GM18498 (cell line): Measurements from ENCODE around the gene PDE2A.
"Not testable (repeated sequence)": the region's sequence is repeated elsewhere in the genome, so short reads cannot be mapped to it uniquely, and the experiment has no call there.

Source experiments
- ATAC-seq: cut with Tn5 transposase; IDR thresholded peaks from one replicate; pipeline ENCODE4 v1.9.1; 2021; ENCODE audit warnings: mild to moderate bottlenecking, moderate library complexity; ENCODE audit not compliant: unreplicated experiment

Gene PDE2A

DNA sequence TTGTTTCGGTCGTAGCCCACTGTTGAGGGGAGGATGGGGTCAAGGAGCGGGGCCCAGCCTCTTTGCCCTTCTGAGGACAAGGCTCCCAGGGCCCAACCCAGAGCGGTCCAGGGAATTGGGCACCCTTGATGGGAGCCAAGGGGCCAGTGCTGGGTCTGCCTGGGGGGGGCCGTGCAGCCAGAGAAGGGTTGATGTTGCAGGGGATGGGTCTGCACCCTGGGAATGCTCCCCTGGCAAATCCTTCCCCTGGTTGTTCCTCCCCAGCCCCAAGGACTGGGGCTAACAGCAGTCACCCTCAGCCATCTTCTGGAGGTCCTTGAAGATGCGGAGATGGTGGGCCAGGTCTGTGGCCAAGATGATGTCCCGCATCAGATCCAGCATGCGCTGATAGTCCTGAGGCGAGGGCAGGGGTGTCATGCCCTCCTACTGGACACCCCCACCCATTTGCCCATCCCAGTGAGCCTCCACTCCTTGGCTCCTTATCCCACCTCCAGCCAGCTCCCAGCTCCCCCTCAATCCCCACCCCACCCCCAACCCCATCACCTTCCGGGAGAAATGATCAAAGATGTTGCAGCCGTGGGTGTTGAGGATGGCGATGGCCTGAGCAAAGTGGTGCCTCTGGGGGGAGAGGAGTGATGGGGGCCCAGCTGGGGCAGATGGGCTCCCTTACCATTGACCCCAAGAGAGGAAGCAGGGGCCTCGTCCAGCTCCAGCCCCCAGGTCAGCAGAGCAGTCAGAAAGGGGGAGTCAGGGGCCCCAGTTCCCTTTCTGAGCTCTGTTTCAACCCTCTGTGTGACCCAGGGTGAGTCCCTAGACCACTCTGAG lies 95.0 kb downstream of the PDE2A start:
- no peak for ATAC-seq

DNA sequence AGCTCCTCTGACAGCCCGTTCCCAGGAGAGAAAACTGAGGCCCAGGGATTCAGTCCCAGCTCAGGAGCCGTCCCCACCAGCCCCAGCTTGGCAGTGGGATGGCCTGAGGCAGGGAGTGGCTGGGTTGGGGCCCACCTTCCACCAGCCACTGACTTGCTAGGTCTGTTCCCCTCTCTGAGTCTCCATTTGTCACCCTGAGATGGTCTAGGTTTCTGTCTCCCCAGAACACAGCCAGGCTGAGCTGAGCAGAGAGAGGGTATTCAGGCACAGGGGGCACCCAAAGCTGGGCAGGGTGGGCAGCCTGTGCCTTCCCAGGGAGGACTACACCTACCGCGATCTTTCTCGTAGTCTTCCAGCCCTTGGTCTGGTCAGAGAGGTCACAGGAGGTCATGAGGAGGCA lies 95.7 kb downstream of the PDE2A start:
- no peak for ATAC-seq

DNA sequence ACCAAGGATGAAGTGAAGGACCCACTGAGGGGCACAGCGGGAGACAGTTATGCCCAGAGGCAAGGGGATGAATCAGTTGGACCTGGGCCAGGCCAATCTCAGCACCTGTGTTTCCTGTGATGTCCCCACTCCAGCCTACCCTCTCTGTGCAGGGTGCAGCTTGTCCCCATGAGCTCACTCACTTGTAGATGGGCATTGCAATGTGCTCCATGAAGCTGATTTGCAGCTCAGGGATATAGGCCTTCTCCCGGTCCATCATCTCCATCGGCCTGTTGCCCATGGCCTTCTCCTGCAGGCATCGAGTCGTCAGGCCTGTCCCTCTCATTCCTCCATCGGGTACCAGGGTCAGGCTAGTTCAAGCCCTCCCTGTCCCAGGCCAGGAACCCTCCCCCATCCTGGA lies 96.2 kb downstream of the PDE2A start:
- ATAC-seq, result no peak

DNA sequence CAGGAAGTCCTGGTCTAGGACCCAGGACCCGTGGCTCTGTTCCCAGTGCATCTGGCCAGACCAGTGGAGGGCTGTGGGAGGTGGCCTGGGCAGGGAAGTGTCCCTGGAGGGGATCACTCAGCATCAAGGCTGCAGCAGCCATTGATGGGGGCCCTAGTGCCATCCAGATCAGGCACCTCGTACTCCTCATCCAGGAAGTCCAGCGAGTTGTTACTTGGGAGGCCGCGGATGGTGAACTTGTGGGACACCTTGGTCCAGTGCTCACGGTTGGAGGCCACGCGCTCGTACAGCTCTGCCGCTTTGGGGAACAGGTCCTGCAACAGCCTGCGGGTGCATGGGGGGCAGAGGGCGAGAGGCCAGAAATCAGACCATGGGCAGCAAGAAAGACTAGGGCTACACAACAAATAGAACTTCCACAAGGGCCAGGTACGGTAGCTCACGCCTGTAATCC lies 96.9 kb downstream of the PDE2A start:
- ATAC-seq, result no peak

DNA sequence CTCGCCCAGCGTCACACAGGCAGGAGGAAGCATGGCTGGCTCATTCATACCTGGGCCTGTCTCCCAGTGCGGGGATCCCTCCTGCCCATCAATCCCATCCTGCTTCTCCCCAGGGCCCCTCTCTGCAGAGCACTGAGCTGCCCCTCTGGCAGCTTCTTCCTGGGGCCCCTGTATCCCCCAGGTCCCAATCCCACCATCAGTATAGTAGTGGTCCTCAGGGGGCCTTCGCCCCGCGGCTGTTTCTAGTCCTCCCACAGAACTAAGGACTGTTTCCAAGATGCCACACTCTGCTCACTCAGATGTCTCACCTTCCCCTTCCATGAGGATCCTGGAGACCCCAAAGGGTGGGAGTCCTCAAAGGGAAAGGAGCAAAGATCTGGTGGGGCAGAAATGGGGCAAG lies 97.6 kb downstream of the PDE2A start:
- ATAC-seq, result no peak

DNA sequence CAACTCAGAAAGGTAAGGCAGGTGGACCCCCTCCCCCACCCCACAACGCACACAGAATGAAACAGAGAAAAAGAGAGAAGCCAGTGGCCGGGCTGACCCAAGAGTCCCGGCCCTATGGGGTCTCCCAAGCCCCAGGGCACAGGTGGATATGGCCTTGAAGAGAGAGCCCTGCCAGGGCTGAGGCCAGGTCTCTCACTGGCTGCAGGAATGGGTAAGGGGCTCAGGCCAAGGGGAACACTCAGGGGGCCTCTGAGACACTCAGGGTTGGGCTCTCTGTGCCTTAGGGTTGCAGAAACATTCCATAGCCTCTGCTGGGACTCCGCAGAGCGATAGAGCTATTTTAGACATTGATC lies 98.0 kb downstream of the PDE2A start:
- ATAC-seq, result no peak

DNA sequence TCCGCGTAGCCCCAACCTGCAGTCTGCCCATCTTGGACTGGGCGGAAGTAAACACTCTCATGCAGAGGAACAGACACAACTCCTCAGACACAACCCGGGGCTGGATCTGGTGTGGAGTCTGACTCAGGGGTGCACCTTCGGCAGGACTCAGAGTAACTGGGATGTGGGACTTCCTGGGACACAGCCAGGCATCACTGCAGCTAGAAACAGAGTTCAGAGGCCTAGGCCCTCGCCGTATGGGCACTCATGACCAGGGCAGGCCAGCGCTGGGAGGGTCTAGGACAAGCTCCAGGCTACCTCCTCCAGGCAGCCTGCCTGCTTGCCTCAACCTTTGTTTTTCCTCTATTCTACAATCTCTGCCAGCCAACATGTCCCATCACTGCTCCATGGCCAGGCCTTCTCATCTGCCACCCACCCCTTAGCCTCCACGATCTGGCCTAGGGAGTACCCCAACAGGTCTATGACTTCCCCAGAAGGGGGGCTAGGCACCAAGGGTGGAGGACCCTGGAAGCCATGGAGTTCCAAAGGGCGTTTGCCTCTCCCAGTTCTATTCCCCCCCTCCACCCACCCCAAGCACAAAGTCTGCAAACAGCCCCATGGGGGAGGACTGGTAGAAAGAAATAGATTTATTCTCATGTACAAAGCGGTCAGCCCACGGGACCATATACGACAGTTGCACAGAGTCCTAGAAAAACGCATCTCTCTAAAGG lies 98.5 kb downstream of the PDE2A start:
- no peak for ATAC-seq

DNA sequence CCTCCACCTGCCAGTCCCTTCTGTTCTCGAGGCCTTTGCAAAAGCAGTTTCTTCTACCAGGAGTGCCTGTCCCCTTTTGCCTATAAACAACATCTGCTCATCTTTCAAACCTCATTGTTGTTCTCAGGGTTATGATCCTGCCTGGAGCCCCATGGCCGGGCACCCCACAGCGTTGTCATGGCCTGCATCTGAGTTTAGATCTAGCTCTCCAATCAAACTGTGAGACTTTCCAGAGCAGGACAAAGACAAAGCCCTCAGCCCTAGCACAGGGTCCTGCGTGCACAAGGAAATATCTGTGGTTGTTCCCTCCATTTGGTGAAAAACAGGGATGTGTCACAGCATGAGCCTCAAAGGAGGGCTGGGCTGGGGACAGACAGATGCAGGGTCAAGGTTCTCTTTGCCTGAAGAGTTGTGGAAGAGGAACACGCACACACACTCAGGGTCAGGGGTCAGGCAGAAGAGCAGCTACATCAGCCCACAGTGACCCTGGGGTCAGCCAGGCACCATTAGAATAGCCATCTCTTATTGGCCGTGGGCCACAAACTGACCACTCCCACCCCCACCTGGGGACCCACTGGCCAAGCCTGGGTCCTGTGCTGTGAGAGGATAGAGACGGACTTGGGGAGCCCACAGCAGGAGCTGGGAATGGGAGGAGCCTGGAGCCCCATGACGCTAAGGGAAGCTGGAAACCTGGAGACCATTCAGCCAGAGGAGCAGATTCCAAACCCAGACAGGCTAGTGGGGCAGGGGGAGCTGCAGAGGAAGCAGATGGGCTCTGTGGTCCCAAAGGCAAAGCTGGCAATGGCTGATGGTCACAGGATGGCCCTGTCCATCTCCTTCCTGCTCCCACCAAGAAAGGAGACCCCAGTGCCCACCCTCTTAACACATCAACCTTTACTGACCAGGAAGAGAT lies 99.4 kb downstream of the PDE2A start:
- no peak for ATAC-seq

DNA sequence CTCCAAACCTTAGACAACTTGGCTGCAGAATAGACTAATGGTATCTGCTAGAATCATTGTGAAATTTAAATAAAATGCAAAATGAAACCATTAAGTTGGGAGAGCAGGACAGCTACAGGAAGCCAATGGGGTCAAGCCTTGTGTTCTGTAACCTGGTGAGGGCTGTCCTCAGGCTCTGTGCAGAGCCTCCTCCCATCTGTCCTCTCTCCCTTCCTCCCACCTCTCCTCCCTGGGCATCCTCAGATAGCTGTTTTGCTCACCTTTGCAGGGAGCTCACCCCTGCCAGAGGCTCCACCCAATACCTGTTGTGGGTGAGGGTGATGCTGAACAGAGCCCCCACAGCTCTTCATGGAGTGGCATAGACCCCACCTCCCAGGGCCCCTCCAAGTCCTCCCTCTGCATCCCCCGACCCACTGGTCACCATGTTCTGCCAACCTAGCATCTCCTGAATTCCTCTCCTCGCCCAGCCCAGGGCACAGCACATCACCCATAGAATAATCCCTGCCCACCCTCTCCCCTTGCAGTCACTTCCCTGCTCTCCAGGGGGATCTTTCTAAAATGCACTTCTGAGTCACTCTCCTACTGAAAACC lies 100.3 kb downstream of the PDE2A start:
- no peak for ATAC-seq

DNA sequence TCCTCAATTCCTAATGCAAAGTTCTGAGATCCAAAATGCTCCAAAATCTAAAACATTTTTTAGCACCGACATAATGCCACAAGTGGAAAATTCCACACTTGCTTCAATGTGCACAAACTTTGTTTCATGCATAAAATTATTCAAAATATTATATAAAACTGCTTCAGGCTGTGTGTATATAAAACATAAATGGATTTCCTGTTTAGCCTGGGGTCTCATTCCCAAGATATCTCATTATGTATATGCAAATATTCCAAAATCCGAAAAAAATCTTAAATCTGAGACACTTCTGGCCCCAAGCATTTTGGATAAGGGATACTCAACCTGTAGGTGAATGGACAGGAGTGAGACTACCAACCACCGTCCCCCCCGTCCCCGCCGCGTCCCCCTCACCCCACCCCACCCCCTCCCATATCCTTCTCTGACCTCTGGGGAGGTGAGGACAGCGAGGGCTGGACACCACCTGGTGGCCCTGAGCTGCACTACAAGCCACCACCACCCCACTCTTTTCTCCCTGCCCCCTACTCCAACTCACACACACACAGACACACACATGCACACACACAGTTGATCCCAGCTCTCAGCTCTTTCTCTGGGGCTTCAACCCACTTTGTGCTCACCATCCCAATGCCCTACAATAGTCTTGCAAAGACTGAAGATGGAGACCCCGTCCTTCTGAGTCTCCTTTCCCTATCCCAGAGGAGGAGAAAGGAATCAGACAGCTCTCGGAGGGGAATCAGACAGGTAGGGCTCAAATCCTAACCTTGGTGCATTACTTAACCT lies 101.0 kb downstream of the PDE2A start:
- no peak for ATAC-seq

DNA sequence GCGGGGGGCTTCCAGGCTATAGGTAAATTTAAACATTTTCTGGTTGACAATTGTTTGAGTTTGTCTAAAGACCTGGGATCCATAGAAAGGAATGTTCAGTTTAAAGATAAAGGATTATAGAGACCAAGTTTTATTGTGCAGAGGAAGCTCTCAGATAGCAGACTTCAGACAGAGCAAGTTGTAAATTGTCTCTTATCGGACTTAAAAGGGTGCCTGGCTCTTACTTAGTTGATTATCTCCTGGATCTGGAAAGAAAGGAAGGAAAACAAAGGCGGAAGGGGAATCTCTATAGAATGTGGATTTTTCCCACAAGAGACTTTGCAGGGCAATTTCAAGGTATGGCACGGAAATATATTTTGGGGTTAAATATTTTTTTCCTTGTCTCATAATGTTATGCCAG lies 101.7 kb downstream of the PDE2A start:
- not testable (repeated sequence) for ATAC-seq

DNA sequence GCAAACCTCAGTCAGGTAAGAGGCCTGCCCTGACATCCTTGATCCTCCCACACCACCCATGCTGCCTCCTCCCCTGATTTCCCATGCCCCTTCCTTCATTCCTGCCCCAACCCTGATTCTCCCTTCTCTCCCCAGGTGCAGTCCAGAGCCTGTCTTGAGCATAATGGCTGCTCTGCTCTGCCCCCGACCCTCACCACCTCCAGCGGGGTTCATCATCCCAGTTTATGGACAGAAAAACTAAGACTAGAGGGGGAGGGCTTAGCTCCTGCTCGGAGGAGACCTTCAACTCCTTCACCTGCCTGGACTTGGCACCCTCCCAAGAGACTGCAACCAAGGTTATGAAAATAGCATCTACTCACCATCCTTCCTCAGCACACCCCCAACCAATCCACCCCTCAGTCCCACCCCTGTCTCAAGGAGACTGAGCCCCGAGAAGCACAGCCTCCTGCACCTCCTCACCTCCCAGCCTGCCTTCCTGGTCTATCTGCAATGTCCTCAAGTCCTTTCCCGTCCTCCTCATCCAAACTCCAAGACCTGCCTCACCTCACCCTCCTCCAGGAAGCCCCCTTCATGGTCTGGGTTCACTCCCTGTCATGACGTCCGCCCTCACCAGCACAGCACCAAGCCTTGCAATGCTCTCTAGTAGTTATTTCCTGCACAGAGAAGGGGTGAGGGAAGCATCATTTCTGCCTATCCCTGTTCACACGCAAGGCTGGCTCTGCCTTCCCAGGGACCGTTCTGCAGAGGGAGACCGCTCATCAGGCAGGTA lies 103.1 kb downstream of the PDE2A start:
- ATAC-seq, result no peak

DNA sequence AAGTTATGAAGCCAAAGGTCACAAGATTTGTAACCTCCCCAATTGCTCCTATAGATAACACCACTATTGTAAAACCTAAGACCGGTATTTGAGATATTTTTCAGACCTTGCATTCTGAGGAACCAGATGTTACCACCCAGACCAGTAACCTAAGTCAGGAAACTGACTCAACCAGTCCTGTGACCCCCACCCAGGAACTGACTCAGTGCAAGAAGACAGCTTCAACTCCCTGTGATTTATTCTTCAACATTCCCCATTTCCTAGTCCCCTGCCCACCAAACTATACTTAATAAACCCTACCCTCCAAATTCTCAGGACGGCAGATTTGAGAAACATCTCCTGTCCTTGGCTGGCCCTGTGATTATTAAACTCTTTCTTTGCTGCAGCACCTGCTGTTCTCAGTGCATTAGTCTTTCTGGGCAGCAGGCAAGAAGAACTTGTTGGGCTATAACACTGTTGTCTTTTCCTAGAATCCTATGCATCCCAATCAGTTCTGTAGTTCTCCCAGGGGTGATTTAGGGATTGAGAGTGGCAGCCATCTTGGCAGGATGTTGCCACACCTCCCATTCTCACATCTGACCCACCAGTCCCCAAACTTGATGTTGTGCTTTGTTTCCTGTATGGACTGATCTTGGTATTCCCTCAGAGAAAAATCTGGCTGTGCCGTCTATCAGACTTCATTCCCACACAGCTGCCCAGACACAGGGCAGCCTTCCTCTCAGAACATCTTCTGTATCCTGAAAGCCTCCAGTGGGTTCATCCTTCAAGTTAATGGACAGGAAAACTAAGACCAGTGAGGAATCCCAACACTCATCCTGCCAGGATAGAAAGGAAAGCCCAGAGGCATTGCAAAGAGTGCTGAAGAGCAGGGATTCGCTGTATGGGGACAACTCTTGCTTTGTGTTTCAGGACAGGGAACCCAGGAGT lies 104.0 kb downstream of the PDE2A start:
- no peak for ATAC-seq

DNA sequence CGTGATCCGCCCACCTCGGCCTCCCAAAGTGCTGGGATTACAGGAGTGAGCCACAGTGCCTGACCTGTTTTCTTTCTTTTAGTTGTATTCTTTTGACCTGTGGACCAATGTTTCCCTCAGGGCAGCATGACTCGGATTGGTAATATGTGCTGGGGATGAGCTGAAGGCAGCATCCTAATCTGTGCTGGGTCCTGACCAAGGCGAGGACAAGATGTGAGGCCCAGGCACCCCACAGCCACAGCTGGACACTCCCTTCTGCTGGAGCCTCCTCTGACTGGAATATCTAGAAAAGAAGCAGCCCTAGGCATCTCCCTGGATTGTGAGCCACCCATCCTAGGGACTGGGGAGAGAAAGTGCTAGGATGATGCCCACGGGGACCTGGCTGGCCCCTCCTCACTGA lies 105.4 kb downstream of the PDE2A start:
- ATAC-seq, result no peak

DNA sequence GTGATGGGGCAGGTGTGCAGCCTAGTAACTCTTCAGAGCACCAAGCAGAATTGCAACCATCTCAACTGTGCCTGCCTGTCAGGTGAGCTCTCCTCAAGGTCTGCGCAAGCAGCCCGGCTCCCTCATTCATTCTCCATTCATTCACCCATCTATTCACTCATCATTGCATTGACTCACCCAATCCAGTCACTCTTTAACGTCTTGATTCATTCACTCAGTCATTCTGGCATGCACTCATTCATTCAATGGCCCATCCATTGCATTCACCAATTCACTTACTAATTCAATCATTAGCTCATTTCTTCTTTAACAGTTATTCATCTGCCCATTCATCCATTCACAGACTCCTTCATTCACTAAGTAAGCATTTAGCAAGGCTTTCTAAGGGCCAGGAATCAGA lies 111.8 kb downstream of the PDE2A start:
- ATAC-seq, result no peak

DNA sequence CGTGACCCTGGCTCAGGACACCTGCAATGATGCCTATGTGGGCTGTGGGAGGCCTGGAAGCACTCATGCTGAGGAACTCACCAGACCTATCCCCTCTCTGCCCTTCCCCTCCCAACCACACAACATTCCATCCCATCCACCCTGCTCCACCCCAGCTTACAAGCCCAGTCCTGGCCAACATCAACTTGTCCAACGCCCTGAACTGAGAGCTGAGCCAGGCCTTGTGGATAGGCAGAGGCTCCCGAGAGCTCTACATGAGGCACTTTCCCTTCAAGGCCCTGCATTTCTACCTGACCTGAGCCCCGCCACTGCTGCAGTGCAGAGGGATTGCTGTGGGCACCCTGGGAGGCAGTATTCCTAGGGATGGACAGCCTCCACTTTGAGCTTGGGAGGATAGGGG lies 112.4 kb downstream of the PDE2A start:
- no peak for ATAC-seq

DNA sequence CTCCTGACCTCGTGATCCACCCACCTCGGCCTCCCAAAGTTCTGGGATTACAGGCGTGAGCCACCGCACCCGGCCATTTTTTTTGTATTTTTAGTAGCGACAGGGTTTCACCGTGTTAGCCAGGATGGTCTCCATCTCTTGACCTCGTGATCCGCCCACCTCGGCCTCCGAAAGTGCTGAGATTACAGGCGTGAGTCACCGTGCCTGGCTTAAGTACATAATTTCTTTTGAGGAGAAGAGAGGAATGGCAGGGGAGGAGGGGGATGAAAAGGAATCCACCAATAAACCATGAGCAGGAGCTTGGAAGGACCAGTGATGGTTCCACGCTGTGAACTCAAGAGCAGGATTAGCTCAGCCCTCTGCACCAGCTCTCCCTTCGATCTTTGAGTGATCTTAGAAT lies 113.4 kb downstream of the PDE2A start:
- not testable (repeated sequence) for ATAC-seq

DNA sequence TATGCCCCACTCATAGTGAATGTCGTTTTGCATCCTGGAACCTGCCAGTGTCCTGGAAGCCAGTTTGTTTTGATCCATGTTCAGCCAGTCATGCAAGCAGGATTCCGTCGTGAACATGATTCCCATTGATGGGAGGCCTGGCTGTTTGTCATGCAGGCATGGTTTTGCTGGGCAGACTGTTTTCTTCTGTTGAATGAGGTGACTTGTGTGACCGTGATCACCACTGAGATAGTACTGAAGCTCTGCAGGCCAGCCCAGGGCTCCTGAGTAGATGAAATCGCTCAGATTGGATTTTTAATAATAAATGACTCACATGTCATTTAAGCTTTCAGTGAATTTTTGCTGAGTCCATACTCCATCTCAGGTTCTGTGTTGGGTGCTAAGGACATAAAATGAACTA lies 117.8 kb downstream of the PDE2A start:
- no peak for ATAC-seq
